SKM-1 treated with dmso at 0.1 percent for 144 hours (cell line): Measurements from ENCODE around the gene TRMT6.

Source experiments
- DNase-seq: peaks from one replicate; lab custom pipeline; 2025; ENCODE audit not compliant: unreplicated experiment; lab: John Stamatoyannopoulos, UW

The TRMT6 gene

DNA sequence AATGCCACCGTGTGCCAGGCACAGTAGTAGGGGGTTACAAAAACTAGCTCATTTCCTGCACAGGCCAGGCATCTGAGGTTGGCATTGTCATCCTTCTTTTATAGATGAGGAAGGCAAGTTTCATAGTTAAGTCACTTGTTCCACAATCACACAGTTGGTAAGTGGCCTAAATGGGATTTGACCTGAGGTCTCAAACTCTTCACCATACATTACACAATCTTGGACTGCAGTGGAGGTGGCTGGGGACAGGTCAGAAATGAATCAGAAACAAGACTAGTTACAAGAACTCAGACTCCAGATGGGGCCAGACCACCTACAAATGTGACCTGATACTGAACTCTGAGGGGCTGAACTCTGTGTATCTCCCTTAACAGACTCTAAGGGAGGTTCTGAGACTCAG lies 49.4 kb downstream of the TRMT6 start:
- DNase-seq = no peak

DNA sequence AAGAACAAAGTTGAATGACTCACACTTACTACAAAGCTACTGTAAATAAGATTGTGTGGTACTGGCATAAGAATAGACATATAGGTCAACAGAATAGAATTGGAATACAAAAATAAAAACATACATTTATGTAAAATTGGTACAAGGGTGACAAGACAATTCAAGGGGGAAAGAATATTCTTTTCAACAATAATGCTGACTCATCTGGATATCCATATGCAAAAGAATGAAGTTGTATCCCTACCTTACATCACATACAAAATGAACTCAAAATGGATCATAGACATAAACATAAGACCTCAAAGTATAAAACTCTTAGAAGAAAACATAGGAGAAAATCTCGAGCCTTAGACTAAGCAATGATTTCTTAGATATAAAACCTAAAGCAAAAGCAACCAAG lies 50.9 kb downstream of the TRMT6 start:
- DNase-seq = no peak

DNA sequence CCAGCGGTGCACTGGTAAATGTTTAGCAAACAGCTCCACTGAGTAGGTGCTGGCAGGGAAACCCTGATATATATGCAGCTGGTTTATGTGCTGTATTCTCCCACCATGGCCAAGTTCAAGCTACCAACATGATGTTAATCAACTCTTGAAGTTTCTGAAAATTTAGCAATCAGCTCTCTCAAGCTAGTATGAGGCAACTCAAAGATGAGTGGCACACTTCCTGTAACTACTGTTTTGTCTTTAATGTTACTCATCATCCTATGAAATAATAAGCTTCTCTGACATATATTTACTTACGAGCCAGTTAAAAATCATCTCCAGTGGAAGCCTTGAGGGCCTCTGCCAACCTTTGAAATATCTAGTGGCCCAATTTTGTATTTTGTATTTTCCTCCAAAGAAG lies 54.7 kb downstream of the TRMT6 start:
- DNase-seq = no peak

DNA sequence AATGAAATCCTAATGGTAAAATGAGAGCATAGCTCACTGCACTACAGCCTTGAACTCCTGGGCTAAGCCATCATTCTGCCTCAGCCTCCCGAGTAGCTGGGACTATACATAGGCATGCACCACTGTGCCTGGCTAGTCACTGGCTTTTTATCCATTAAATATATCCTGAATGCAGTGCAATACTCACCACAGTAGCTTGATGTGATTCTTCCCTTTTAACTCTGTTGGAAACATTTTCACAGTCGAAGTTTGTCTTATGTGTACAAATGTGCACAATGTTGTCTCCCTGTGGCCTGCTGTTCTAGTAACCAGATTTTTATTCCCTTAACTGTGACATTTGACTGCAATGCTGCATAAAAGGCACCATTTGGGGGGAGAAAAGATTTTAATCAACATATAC lies 56.7 kb downstream of the TRMT6 start:
- DNase-seq = no peak

GRCh38 chr20:5893052-5893451 lies 57.3 kb downstream of the TRMT6 start:
- no peak for DNase-seq

DNA sequence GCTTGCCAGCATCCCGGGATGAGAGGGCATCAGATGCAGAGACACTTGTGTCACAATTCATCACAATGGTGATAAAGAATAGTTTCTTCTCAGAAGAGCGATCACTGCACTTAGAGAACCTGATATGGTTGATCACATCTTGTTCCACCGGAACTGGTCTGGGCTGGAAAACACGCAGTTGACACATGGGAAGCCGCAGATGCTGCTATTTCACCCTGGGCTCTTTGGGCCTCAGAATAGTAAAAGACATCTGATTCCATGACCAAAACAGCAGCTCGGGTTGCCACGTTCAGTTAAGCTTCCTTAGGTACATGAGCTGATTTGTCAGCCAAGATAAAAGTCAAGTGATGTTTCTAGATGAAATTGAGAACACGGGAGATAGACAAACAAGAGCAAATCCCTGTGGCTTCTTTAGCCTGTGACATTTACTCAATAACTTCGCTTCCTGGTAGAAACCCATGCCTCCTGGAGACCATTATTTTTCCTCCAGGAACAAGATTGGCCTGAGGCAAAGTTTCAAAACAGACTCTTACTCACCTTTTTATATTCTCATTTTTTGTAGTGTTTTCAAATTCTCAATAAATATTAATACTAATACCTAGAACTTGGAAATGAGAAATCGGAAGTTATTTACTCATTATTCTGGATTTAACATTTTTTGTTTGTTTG lies 59.4 kb downstream of the TRMT6 start:
- no peak for DNase-seq

GRCh38 chr20:5888041-5888440 lies 62.3 kb downstream of the TRMT6 start:
- DNase-seq = no peak

DNA sequence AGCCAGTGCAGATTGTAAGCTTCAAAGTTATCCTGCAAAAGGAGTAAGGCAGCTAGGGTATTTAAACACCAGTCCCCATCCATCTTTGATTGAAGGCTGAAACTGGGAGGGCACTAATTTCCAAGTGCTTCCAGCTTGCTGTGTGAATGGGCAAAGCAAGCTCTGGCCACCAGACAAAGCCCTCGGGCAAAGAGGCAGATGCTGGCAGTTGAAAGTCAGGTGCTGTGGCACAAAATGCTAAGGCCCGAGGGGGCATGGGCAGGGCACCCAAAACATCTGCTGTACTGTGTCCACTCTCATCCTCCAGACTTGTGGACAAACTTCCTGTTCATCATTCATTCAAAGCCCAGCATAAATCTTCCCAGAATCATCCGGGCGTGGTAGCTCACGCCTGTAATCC lies 62.9 kb downstream of the TRMT6 start:
- no peak for DNase-seq
